NCI-H2196 treated with DMSO at 0.1 percent for 48 hours (cell line): ENCODE data around the gene ABCG4.
"Not testable (repeated sequence)": the region's sequence is repeated elsewhere in the genome, so short reads cannot be mapped to it uniquely, and the experiment has no call there.

Experiments used
- DNase-seq: peaks from one replicate; lab custom pipeline; 2025; ENCODE audit not compliant: unreplicated experiment; lab: John Stamatoyannopoulos, UW

Gene ABCG4

GRCh38 chr11:119180729-119181676 is 32.2 kb downstream of the ABCG4 start:
- DNase-seq, result no peak

GRCh38 chr11:119181677-119182412 is 33.0 kb downstream of the ABCG4 start:
- no peak for DNase-seq

GRCh38 chr11:119184399-119184798 is 35.5 kb downstream of the ABCG4 start:
- not testable (repeated sequence) for DNase-seq

- no peak for DNase-seq
Measured at GRCh38 chr11:119185981-119186634, 37.3 kb downstream of the ABCG4 start.

- no peak for DNase-seq
Measured at GRCh38 chr11:119187123-119187892, 38.5 kb downstream of the ABCG4 start.

GRCh38 chr11:119188067-119188466 is 39.2 kb downstream of the ABCG4 start:
- no peak for DNase-seq

- no peak for DNase-seq
Measured at GRCh38 chr11:119188887-119189286, 40.0 kb downstream of the ABCG4 start.

GRCh38 chr11:119189393-119189792 is 40.5 kb downstream of the ABCG4 start:
- DNase-seq, result no peak

GRCh38 chr11:119190531-119190930 is 41.7 kb downstream of the ABCG4 start:
- DNase-seq, result no peak

GRCh38 chr11:119191265-119191664 is 42.4 kb downstream of the ABCG4 start:
- DNase-seq, result not testable (repeated sequence)

GRCh38 chr11:119192111-119192510 is 43.3 kb downstream of the ABCG4 start:
- no peak for DNase-seq

- DNase-seq, result no peak
Measured at GRCh38 chr11:119193001-119193400, 44.1 kb downstream of the ABCG4 start.

- DNase-seq, result no peak
Measured at GRCh38 chr11:119193626-119194025, 44.8 kb downstream of the ABCG4 start.

- DNase-seq, result no peak
Measured at GRCh38 chr11:119194811-119195440, 46.1 kb downstream of the ABCG4 start.

- peak; percentile 48 for DNase-seq
Measured at GRCh38 chr11:119195680-119196079, 46.8 kb downstream of the ABCG4 start.

GRCh38 chr11:119196833-119197483 is 48.1 kb downstream of the ABCG4 start:
- DNase-seq, result peak; percentile 85

GRCh38 chr11:119198925-119199324 is 50.1 kb downstream of the ABCG4 start:
- no peak for DNase-seq

- not testable (repeated sequence) for DNase-seq
Measured at GRCh38 chr11:119201236-119201635, 52.4 kb downstream of the ABCG4 start.

GRCh38 chr11:119202554-119202953 is 53.7 kb downstream of the ABCG4 start:
- DNase-seq, result no peak

- DNase-seq, result no peak
Measured at GRCh38 chr11:119204066-119204465, 55.2 kb downstream of the ABCG4 start.
